ENCODE data around the gene EVX2. TPM values are rescaled to one million over a fixed set of nuclear protein-coding genes. Genes with fewer than 3 reads are reported as not detected.
A peak's percentile ranks its signal among the peaks of the same experiment; 100 is the strongest.

The EVX2 gene
- total RNA-seq (ENCODE audit: insufficient read depth, low replicate concordance), result 1.2 TPM

DNA sequence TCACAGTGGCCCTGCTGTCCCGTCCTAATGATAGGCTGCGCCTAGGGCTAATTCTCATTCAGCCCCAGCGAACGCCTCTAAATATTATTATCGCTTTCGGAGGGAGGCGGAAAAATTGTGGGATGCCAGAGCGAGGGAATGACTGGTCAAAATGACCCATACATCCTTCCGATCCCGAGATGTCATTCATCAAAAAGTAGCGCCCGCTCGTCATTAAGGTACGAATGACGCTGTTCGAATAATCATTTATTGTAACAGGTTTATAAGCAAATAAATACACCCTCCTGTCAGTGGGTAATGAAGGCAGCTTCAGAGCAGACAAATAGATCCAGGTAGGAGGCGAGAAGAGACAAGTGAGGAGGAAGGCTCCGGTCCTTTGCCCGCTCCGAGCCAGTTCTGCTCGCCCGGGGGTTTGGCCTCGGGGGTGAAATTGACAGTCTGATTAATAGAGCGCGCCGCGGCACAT lies at the start of gene EVX2:
EVX2 (minus strand) TSS at position 167 of the 466 bp plus-strand sequence. CDS start 186 bp downstream, outside the sequence.
- DNase-seq (ENCODE audit: low spot score), result no peak

DNA sequence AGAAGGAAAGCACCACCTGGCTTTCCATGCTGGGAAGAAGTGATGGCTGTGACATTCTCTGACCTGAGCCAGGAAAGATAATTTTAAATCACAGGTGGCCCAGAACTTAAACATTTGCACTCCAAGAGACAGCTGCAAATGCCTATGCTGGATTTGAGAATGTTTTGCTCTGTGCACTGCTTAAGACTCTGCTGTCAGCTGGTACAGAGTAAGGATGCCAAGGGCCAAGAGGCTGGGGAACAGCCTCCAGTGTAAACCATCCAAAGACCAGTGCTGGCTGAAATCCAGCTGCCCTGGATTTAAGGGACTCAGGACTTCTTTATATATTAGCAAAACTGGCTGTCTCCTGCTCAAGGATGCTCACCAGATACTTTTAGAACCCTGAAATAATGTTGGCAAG lies 49.6 kb upstream of the EVX2 start:
- DNase-seq (ENCODE audit: low spot score), result peak; percentile 55

DNA sequence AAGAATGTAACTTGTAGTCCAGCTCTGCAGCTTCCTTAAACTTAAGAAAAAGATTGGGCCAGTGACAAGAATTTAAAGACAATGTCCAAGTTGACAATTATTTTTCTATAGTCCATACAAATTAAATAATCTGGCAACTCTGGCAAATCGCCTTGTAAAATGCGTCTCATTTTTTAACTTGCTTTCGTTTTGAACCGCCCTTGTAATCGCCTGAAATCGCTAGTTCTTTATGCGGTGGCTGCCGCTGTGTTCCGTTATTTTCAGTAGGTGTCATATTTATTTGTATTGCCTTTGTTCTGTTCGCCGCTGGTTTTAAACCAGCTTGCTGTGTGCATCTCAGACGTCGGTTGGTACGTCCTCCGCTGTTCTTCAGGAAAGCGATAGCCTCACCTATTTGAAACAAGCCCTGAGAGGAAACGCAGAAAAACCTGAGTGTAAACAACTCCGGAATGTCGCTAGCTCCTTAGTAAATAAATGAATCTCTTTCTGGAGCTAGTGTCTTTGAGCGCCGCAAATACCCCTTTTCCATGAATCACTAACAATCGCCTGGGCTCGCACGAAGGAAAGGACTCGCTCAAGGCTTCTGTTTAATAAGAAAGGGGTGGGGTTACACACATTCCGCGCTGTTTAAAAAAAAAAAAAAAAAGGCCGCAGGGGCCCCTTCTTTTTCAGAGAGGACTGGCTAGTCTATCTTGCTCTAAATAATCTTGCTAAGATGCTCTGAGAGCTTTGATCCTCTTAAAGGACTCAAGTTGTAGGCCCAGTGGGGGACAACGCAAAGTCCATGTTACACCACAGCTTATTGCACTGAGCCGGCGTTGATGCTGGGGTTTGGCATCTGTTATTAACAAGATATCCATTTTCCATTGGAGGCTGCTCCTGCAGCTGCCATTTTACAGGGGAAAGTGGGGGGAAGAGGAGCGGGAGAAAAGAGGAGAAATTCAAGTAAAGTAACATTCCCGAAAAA lies 48.7 kb upstream of the EVX2 start:
- DNase-seq (ENCODE audit: low spot score), result peak; percentile 61

DNA sequence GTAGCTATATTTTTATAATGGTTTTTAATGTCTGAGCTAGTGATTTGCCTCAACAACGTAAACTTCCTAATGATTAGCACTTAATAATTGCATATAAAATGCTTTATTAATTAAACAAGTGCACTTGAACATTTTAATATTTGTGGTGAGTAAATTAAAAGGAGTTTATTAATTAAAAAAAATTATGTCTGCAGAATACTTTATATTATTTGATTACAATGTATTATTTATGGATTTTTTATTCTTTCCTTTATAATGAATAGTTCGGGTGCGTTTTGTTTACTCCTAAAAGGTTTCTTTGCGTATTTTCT lies 48.0 kb upstream of the EVX2 start:
- no peak for DNase-seq (ENCODE audit: low spot score)

DNA sequence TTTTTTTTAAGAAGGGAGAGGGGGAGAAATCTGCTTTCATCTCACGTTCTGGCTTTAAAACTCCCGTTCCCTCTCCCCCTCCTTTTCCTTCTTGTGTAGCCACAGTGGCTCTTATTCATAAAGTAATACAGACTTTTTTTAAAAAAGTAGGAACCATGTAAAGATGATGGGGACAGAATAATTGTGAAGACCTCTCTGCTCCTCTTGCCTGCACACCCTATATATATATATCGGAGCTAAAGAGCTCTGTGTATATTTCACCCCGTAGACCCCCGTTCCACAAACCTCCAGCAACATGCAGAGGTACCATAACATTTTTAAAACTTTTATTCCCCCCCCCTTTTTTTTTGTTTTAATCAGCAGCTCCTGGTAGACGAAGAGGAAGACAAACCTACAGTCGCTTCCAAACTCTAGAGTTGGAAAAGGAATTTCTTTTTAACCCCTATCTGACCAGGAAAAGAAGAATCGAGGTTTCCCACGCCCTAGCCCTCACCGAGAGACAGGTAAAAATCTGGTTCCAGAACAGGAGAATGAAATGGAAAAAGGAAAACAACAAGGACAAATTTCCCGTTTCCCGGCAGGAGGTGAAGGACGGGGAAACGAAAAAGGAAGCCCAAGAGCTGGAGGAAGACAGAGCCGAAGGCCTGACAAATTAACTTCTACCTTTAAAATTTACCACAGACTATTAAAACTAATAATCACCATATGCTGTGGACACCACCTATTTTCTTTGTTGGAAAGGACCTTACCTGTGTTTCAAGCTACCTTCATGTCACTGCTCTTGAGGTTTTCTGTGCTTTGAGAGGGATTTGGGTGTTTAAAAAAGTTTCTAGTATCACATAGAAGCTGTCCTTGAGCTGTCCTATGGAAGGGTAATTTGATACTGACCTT lies 47.4 kb upstream of the EVX2 start:
- DNase-seq (ENCODE audit: low spot score), result no peak

DNA sequence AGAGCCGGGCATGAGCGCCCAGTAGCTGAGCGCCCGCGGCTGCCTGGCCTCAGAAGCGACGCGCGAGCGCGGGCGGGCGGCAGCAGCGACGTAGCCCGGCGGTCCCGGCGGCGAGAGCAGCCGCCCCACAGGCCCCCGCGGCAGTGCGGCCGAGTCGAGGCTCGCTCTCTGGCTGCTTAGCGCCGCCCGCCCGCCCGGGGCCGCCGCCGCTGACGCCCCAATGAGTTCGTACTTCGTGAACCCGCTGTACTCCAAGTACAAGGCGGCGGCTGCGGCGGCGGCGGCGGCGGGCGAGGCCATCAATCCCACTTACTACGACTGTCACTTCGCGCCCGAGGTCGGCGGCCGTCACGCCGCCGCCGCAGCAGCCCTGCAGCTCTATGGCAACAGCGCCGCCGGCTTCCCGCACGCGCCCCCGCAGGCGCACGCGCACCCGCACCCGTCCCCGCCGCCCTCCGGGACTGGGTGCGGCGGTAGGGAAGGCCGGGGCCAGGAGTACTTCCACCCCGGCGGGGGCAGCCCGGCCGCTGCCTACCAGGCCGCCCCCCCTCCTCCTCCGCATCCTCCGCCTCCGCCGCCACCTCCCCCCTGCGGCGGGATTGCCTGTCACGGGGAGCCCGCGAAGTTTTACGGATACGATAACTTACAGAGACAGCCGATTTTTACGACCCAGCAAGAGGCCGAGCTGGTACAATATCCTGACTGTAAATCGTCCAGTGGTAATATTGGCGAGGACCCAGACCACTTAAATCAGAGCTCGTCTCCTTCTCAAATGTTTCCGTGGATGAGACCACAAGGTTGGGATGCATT lies 46.6 kb upstream of the EVX2 start:
- no peak for DNase-seq (ENCODE audit: low spot score)

DNA sequence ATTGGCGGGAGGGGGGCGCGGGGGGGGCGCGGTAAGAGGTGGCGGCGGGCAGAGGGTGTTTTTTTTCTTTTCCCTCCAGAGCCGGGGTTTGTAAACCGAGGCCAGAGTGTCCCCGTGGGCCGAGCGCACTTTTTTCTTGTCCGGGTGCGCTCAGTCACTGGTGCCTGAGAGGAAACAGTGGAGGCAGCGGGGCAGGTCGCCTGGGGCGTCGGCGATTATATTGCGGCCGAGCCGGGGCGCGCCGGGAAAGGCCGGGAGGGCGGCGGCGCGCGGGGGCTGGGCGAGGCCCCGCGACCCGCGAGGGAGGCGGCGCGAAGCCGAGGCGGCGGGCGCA lies 46.0 kb upstream of the EVX2 start:
- no peak for DNase-seq (ENCODE audit: low spot score)

DNA sequence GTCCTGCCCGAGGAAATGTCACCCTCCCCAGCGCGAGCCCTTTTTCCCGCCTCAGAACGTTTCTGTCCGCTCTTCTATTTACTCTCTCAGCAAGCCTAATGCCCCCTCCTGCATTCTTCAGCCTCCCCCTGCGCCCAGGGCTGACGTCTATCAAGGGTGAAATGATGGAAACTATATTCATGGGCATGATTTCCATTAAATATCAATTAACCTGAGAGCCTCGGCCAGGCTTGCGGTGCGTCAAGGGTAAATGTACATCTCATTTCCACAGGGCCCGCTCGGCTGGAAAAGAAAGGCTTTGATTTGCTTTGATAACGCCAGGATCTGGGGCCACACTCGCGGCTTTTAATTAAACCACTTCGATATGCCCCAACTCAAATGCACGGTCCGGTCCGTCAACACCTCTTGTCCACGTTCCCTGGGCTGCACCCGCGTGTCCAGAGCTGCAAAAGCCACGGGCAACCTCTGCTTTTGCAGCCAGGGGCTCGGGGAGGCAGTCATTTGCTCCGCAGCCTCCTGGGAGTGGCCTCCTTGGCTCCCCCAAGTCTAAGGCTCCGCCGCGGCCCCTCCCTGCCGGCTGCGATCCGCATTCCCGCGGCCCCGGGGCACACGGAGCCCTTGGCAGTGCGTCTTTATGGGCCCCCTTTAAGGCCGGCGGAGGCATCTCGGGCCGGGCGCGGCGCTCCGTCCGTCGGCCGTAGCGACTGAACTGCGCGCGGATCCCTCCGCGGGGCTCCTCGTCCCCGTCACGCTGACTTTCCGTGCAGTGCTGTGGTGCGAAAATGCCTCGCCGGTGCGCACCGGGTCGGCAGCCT lies 45.4 kb upstream of the EVX2 start, which contains the start of gene HOXD8:
HOXD8 (plus strand) TSS at position 724 of the 815 bp plus-strand sequence. CDS start 662 bp downstream, outside the sequence.
- DNase-seq (ENCODE audit: low spot score), result peak; percentile 70

DNA sequence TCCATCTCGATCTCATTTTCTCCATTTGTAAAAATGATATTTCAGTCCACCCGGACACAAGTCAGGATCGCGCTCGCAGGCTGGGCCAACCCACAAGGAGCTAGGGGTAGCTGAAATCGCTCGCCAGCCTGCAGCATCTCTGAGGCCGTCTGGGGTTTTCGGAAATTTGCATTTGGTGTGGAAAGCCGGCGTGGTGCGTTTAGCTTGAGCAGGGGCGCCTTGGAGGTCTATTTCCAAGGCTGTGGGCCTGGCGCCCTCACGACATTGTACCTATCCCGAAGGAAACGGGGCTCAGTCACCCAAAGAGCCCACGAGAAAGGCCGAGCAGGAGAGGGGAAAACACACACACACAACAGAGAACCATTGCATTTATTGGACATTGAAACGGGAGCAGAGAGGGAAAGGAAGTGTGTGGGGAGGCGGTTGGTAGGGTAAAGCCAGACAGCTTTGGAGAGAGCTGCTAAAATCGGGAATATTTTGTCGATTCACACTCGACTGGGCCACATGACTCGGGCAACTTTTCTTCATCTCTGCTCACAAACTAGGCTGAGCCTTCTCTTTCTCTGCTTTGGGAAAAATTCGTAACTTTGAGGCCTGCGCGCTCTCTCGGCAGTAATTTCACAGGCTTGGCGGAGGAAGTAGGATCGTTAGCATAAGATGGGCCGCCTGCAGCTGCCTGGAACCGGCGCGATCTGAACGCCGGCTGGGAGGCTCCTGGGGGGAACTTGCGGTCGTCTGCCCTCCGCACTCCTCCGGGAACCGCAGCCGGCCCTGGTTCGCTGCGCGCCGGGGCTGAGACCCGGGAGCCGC lies 44.6 kb upstream of the EVX2 start:
- DNase-seq (ENCODE audit: low spot score), result peak; percentile 51

DNA sequence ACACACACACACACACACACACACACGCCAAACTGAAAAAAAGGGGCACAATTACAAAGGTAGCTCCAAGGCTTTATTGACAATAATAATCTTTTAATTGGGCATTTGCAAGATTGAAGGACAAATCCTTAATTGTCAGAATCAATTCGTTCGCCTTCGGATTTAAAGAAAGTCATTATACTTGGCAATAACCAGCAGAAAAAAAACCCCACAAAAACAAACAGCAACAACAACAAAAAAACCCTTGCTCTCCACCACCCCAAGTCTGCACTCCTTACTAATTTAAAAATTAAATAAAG lies 44.0 kb upstream of the EVX2 start:
- no peak for DNase-seq (ENCODE audit: low spot score)

DNA sequence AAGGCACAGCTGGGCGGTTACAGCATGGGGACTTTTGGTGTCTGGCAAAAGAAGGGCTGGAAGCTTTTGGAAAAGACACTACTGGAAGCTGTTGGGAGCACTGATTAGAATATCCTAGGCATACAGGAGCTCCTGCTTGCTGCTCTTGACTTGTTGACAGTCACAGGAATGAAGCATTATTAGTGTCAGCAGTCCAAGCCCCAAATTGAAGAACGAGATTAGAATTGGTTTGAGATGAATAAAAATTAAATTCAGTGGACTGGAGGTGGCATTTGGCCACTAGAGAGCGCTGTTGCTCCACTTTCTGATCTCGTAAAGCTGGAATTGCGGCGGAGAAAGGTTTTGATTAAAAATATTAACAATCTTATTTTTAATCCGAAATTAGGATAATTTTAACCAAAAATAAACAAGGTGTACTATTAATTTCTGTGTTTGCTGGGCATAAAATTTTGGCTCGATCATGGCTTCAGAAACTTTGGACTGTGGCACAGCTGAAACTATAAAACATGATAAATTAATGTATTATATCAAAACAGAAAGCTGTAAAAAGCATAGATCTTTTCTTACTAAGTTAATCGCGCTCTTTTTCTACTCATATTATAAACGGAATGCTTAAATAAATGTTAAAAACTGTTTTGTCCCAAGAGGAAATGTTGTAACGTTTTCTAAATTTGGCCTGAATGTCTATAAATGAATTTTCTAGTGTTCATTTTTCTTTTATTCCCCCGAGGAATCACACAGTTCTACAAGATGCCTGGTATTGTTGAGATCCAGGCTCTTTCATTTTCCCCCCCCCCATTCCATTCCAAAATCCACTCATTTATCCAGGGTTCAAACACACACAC lies 43.4 kb upstream of the EVX2 start:
- peak; percentile 73 for DNase-seq (ENCODE audit: low spot score)

DNA sequence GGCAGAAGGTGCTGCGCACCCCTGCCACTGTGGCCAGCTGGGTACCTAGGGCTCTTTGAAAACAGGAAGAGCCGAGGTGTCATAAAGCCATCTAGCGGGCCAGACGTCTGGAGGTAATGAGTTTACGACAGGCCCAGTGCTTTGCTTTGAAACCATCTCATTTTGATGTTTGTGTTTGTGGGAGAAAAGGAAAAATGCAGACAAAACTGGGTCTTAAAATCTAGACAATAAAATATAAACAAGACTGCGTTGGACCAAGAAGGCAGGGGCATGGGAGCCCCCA lies 42.0 kb upstream of the EVX2 start:
- DNase-seq (ENCODE audit: low spot score), result no peak

DNA sequence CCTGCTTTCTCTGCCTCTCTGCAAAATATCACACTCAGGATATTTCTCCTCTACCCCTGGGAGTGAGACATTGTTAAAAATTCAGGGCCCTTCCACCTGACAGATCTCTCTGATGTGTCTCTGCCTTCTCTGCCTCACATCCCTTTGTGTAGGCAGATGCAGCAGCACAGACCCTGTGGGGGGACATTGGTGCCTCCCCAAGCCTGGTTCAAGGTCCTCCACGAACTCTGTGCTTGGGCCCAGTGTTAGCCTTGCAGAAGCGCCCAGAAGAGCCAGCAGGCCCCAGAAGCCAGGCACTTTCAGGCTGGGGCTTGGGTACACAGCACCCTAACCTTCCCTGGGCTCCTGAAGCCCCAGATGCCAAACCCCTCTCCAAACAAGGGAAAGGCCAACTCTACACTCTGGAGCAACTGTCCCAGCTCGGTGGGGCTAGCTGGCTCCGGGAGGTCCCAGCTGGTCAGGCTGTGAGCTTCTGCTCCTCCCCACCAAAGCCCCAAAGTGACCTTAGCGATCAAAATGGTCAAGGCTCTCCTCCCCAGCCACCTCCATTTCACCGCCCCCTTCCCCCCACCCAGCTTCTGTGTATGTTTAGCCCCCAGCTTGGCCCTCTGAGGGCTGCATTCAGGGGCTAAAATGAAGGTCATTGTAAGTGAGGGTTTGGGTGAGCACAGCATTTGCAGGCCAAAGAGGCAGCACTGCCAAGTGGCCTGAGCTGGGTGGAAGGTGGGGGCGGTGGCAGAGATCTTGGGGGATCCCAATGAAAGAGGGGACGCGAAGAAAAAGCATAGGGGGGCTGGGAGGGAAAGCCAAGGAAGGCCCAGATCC lies 41.4 kb upstream of the EVX2 start:
- no peak for DNase-seq (ENCODE audit: low spot score)

DNA sequence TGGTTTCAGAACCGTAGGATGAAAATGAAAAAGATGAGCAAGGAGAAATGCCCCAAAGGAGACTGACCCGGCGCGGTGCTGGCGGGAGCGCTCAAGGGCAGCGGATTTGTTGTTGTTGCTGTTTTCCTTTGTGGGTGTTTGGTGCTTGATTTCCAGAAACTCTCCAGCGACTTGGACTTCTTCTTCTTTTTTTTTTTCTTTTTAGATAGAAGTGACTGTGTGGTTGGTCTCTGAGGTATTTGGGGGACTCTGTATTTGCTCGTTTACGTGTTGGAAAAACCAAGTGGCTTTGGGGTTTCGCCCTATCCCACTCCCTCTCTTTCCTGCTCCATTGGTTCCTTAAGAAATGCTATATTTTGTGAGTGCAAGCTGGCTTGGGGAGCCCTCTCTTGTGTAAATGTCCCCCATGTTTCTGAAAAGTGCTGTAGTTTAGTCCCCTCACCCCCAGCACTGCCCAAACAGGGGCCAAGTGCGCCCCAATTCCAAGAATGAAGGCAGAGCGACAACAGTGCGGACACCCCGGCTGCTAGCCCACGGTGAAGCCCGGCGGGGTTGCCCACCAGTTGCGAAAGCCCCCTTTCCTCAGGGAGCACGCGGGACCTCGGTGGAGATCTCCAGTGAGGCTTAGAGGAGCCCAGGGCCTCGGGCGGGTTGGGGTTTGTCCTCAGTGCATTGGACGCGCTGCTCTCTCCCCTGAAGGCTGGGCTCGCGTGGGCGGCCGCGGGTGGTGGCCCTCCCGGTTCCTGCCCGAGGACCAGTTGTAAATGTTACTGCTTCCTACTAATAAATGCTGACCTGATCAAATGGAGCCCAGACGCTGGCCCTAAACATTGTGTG lies 40.6 kb upstream of the EVX2 start:
- DNase-seq (ENCODE audit: low spot score), result no peak

DNA sequence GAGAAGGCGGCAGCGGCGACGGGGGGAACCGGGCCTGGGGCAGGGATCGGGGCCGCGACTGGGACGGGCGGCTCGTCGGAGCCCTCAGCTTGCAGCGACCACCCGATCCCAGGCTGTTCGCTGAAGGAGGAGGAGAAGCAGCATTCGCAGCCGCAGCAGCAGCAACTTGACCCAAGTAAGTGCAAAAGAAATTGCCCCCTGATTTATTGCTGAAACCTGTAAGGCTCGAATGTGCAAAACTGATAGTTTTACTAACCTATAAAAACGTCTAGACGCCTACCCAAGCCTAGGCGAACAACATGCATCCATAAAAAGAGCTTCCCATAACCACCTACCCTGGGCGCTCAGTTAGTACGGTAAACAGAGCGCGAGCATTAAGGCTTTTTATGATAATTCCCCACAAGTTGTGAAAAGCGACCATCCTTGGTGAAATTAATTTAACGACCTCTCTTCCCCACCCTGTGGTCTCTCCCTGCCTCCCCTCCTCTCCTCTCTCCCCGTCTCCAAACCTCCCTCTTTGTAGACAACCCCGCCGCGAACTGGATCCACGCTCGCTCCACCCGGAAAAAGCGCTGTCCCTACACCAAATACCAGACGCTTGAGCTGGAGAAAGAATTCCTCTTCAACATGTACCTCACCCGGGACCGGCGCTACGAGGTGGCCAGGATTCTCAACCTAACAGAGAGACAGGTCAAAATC lies 39.8 kb upstream of the EVX2 start:
- no peak for DNase-seq (ENCODE audit: low spot score)

DNA sequence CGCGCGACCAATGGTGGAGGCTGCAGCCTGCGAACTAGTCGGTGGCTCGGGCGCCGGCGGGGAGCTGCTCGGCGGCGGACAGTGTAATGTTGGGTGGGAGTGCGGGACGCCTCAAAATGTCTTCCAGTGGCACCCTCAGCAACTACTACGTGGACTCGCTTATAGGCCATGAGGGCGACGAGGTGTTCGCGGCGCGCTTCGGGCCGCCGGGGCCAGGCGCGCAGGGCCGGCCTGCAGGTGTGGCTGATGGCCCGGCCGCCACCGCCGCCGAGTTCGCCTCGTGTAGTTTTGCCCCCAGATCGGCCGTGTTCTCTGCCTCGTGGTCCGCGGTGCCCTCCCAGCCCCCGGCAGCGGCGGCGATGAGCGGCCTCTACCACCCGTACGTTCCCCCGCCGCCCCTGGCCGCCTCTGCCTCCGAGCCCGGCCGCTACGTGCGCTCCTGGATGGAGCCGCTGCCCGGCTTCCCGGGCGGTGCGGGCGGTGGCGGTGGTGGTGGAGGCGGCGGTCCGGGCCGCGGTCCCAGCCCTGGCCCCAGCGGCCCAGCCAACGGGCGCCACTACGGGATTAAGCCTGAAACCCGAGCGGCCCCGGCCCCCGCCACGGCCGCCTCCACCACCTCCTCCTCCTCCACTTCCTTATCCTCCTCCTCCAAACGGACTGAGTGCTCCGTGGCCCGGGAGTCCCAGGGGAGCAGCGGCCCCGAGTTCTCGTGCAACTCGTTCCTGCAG lies 39.1 kb upstream of the EVX2 start, which contains the start of gene HOXD9:
HOXD9 (plus strand) TSS at position 37 of the 728 bp plus-strand sequence; CDS start at position 87, 50 bp downstream.
- DNase-seq (ENCODE audit: low spot score), result no peak
